Measurements from ENCODE around the gene SAMMSON.

SAMMSON gene

GRCh38 chr3:70069557-70069956, 70.0 kb downstream of the SAMMSON start (continued):
- TF ChIP-seq, protein P1, sequence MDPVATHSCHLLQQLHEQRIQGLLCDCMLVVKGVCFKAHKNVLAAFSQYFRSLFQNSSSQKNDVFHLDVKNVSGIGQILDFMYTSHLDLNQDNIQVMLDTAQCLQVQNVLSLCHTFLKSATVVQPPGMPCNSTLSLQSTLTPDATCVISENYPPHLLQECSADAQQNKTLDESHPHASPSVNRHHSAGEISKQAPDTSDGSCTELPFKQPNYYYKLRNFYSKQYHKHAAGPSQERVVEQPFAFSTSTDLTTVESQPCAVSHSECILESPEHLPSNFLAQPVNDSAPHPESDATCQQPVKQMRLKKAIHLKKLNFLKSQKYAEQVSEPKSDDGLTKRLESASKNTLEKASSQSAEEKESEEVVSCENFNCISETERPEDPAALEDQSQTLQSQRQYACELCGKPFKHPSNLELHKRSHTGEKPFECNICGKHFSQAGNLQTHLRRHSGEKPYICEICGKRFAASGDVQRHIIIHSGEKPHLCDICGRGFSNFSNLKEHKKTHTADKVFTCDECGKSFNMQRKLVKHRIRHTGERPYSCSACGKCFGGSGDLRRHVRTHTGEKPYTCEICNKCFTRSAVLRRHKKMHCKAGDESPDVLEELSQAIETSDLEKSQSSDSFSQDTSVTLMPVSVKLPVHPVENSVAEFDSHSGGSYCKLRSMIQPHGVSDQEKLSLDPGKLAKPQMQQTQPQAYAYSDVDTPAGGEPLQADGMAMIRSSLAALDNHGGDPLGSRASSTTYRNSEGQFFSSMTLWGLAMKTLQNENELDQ (tag by site-specific recombination; IDR thresholded peaks at IDR 0.05; ENCODE audit: low read depth), result no peak
- TF ChIP-seq ZNF112 (tag by site-specific recombination; IDR thresholded peaks at IDR 0.05), result no peak

DNA sequence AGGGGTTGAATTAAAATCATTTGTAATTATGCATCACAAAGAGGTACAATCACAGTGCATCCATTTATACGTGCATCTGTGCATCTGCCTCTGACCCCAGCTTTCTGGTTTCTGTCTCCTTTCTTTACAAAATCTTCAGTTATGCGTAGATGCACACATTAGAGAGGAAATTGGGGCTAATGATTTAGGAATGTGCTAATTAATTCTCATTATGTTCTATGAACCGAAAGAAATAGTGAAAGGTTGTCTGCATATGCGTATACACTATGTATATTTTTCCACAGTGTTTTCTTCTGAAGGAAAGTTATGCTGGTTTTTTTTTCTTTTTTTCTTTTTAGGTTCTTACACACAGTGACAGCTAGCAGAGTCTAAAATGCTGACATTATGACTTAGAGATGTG, 71.6 kb downstream of the SAMMSON start:
- CTCF ChIA-PET, result interaction anchor here (0.6 to 2.8 kb wide), 5 partner anchors 8 to 1640 kb away, joined by 3 to 12 read pairs (median 3); no protein-coding TSS in a partner anchor
- no peaks in the 10 kb centered on the region for H3K36me3 ChIP-seq (ENCODE audit: control insufficient read depth in 2 of 2, insufficient read depth in 1 of 2, low read length in 2 of 2)
- no peaks in the 10 kb centered on the region for H3K4me1 ChIP-seq (ENCODE audit: control insufficient read depth, insufficient read depth, low read length)
- H3K27ac ChIP-seq (ENCODE audit: extremely low read depth, low read depth, low read length), result no peak overlapping the region
- POLR2A ChIA-PET, result interaction anchor here (0.6 kb wide), 1 partner anchor 1404 kb away, joined by 7 read pairs; no protein-coding TSS in a partner anchor
- no peak for TF ChIP-seq SALL2 (tag by site-specific recombination; IDR thresholded peaks at IDR 0.05; ENCODE audit: borderline replicate concordance)
- no peak for TF ChIP-seq ZNF398 (tag by site-specific recombination; IDR thresholded peaks at IDR 0.05)
- no peaks in the 10 kb centered on the region for H3K9me3 ChIP-seq (ENCODE audit: control insufficient read depth, insufficient read depth, low read depth, low read length)
- H3K4me3 ChIP-seq (ENCODE audit: low read depth, low read length), result no peak overlapping the region

GRCh38 chr3:70072180-70072579, 72.6 kb downstream of the SAMMSON start:
- CTCF ChIA-PET, result interaction anchor here (0.6 to 2.8 kb wide), 2 partner anchors 18 to 54 kb away, joined by 3 to 12 read pairs; no protein-coding TSS in a partner anchor
- no peaks in the 10 kb centered on the region for H3K9me3 ChIP-seq (ENCODE audit: control insufficient read depth, insufficient read depth, low read depth, low read length)
- H3K27ac ChIP-seq (ENCODE audit: extremely low read depth, low read depth, low read length), result no peak overlapping the region
- POLR2A ChIA-PET, result no interaction called here
- H3K4me3 ChIP-seq (ENCODE audit: low read depth, low read length), result no peak overlapping the region
- H3K36me3 ChIP-seq (ENCODE audit: control insufficient read depth in 2 of 2, insufficient read depth in 1 of 2, low read length in 2 of 2), result no peaks in the 10 kb centered on the region
- no peaks in the 10 kb centered on the region for H3K4me1 ChIP-seq (ENCODE audit: control insufficient read depth, insufficient read depth, low read length)
- TF ChIP-seq, protein P2, sequence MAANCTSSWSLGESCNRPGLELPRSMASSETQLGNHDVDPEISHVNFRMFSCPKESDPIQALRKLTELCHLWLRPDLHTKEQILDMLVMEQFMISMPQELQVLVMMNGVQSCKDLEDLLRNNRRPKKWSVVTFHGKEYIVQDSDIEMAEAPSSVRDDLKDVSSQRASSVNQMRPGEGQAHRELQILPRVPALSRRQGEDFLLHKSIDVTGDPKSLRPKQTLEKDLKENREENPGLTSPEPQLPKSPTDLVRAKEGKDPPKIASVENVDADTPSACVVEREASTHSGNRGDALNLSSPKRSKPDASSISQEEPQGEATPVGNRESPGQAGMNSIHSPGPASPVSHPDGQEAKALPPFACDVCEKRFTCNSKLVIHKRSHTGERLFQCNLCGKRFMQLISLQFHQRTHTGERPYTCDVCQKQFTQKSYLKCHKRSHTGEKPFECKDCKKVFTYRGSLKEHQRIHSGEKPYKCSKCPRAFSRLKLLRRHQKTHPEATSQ (tag by site-specific recombination; IDR thresholded peaks at IDR 0.05), result no peak
- TF ChIP-seq ZNF664 (tag by site-specific recombination; IDR thresholded peaks at IDR 0.05) (no peak), ZNF138 (tag by site-specific recombination; IDR thresholded peaks at IDR 0.05; ENCODE audit: borderline replicate concordance) (no peak), ZNF114 (tag by site-specific recombination; IDR thresholded peaks at IDR 0.05) (no peak), REPIN1 (tag by site-specific recombination; IDR thresholded peaks at IDR 0.05; ENCODE audit: low read depth) (no peak), ZNF548 (tag by site-specific recombination; IDR thresholded peaks at IDR 0.05) (no peak), ZNF701 (tag by site-specific recombination; IDR thresholded peaks at IDR 0.05) (no peak), ZNF398 (tag by site-specific recombination; IDR thresholded peaks at IDR 0.05) (no peak), ZNF747 (tag by site-specific recombination; IDR thresholded peaks at IDR 0.05) (no peak), ZBTB48 (tag by site-specific recombination; IDR thresholded peaks at IDR 0.05) (no peak), ZNF571 (tag by site-specific recombination; IDR thresholded peaks at IDR 0.05) (no peak), OVOL3 (tag by site-specific recombination; IDR thresholded peaks at IDR 0.05) (no peak), ZNF132 (tag by site-specific recombination; IDR thresholded peaks at IDR 0.05; ENCODE audit: borderline replicate concordance) (no peak), ZNF529 (tag by site-specific recombination; IDR thresholded peaks at IDR 0.05; ENCODE audit: insufficient replicate concordance) (no peak)
- TF ChIP-seq, protein P3, sequence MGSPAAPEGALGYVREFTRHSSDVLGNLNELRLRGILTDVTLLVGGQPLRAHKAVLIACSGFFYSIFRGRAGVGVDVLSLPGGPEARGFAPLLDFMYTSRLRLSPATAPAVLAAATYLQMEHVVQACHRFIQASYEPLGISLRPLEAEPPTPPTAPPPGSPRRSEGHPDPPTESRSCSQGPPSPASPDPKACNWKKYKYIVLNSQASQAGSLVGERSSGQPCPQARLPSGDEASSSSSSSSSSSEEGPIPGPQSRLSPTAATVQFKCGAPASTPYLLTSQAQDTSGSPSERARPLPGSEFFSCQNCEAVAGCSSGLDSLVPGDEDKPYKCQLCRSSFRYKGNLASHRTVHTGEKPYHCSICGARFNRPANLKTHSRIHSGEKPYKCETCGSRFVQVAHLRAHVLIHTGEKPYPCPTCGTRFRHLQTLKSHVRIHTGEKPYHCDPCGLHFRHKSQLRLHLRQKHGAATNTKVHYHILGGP (tag by site-specific recombination; IDR thresholded peaks at IDR 0.05), result no peak
- TF ChIP-seq, protein P4, sequence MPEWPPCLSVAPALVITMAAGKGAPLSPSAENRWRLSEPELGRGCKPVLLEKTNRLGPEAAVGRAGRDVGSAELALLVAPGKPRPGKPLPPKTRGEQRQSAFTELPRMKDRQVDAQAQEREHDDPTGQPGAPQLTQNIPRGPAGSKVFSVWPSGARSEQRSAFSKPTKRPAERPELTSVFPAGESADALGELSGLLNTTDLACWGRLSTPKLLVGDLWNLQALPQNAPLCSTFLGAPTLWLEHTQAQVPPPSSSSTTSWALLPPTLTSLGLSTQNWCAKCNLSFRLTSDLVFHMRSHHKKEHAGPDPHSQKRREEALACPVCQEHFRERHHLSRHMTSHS (tag by site-specific recombination; IDR thresholded peaks at IDR 0.05), result no peak
- TF ChIP-seq, protein P5, sequence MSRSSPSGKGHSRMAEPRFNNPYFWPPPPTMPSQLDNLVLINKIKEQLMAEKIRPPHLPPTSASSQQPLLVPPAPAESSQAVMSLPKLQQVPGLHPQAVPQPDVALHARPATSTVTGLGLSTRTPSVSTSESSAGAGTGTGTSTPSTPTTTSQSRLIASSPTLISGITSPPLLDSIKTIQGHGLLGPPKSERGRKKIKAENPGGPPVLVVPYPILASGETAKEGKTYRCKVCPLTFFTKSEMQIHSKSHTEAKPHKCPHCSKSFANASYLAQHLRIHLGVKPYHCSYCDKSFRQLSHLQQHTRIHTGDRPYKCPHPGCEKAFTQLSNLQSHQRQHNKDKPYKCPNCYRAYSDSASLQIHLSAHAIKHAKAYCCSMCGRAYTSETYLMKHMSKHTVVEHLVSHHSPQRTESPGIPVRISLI (tag by site-specific recombination; IDR thresholded peaks at IDR 0.05), result no peak
